NCI-H1092 treated with DMSO at 0.1 percent for 48 hours (cell line): Measurements from ENCODE around the gene PHRF1.
"Not testable (repeated sequence)": the region's sequence is repeated elsewhere in the genome, so short reads cannot be mapped to it uniquely, and the experiment has no call there.

Experiments used
- DNase-seq: peaks from one replicate; lab custom pipeline; 2025; lab: John Stamatoyannopoulos, UW

The PHRF1 gene

DNA sequence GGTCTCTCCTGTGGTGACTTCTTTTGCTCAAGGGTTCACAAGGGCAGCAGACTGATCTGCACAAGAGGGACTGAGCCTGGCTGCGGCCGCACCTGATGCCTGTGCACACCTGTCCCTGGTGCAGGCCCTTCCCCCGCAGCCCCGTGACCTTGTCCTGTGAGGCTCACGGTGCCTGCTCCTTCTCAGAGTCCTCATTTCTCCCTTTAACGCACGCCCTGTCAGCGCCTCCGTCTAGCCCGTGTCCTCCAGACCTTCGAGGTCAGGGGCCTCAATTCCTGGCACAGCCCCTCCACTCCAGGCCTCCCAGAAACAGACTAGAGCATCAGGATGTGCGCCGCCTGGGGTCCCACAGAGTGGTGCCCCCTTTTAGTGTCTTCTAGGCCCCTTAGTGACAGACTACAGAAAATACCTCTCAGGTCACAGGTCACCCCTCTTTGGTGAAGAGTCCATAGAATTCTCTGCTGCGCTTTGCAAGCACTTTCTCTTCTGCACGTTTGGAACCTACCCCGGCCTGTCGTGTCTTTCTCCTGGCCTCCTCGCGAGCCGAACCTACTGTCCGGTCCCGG is 59.8 kb downstream of the PHRF1 start:
- no peak for DNase-seq

- no peak for DNase-seq
These were observed 60.5 kb downstream of the PHRF1 start, which contains the start of gene DRD4 for GRCh38 chr11:636511-637332. Gene DRD4, plus strand, starts transcription at chr11:637269. Its CDS starts 36 bp downstream, at chr11:637305.

GRCh38 chr11:637333-637592 is 61.0 kb downstream of the PHRF1 start:
- no peak for DNase-seq

- no peak for DNase-seq
These were observed 61.6 kb downstream of the PHRF1 start for GRCh38 chr11:637593-638521.

GRCh38 chr11:638631-639331 is 62.5 kb downstream of the PHRF1 start:
- no peak for DNase-seq

DNA sequence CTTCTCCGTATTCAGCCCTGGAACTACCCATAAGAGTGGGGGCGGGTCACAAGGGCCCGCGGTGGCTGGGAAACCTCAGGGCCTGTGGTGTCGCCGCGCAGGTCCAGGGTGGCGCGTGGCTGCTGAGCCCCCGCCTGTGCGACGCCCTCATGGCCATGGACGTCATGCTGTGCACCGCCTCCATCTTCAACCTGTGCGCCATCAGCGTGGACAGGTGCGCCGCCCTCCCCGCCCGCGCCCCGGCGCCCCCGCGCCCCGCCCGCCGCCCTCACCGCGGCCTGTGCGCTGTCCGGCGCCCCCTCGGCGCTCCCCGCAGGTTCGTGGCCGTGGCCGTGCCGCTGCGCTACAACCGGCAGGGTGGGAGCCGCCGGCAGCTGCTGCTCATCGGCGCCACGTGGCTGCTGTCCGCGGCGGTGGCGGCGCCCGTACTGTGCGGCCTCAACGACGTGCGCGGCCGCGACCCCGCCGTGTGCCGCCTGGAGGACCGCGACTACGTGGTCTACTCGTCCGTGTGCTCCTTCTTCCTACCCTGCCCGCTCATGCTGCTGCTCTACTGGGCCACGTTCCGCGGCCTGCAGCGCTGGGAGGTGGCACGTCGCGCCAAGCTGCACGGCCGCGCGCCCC is 63.2 kb downstream of the PHRF1 start:
- DNase-seq: no peak

DNA sequence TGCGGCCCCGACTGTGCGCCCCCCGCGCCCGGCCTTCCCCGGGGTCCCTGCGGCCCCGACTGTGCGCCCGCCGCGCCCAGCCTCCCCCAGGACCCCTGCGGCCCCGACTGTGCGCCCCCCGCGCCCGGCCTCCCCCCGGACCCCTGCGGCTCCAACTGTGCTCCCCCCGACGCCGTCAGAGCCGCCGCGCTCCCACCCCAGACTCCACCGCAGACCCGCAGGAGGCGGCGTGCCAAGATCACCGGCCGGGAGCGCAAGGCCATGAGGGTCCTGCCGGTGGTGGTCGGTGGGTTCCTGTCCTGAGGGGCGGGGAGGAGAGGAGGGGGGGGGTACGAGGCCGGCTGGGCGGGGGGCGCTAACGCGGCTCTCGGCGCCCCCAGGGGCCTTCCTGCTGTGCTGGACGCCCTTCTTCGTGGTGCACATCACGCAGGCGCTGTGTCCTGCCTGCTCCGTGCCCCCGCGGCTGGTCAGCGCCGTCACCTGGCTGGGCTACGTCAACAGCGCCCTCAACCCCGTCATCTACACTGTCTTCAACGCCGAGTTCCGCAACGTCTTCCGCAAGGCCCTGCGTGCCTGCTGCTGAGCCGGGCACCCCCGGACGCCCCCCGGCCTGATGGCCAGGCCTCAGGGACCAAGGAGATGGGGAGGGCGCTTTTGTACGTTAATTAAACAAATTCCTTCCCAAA is 63.9 kb downstream of the PHRF1 start:
- no peak for DNase-seq

DNA sequence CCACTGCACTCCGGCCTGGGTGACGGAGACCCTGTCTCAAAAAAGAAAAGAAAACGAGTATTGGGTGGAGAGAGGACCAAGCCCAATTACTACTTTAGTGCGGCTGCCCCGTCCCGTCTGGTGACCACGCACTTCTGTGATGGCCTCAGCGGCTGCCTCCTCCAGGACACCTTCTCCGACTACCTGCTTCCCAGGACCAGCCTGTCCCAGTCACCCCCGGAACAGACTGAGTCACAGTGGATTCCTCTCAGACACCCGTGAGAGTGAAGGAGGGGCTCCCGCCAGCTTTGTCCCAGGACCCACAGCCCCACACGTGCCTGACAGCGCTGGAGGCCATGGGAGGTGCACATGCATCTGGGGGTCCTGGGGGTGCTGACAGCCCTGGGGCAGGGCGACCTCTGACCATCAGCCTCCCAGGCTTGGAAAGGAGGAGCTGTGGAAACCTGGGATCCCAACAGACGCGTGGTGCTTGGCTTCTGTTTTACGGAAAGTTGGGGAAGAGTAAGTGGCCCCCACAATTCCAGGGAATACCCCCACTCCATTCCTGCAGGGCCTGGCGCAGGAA is 65.6 kb downstream of the PHRF1 start:
- DNase-seq: no peak

DNA sequence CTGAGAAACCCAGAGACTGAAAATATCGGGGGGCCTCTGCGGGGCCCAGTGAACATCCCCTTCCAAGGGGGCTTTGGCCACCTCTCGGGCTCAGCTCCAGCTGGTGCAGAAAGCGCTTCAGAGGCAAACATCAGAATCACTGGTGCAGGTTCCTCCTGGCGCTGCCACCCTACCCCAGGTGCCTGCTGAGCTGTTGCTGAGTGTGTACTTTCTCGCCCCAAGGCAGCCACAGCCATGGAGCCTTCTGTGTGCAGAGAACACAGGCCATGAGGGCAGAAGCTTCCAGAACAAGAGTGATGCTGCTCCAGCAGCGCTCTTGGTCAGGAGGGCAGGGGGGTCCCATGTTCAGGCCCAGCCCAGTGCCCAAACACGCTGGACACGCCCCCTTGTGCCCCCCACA is 67.1 kb downstream of the PHRF1 start:
- DNase-seq: no peak

DNA sequence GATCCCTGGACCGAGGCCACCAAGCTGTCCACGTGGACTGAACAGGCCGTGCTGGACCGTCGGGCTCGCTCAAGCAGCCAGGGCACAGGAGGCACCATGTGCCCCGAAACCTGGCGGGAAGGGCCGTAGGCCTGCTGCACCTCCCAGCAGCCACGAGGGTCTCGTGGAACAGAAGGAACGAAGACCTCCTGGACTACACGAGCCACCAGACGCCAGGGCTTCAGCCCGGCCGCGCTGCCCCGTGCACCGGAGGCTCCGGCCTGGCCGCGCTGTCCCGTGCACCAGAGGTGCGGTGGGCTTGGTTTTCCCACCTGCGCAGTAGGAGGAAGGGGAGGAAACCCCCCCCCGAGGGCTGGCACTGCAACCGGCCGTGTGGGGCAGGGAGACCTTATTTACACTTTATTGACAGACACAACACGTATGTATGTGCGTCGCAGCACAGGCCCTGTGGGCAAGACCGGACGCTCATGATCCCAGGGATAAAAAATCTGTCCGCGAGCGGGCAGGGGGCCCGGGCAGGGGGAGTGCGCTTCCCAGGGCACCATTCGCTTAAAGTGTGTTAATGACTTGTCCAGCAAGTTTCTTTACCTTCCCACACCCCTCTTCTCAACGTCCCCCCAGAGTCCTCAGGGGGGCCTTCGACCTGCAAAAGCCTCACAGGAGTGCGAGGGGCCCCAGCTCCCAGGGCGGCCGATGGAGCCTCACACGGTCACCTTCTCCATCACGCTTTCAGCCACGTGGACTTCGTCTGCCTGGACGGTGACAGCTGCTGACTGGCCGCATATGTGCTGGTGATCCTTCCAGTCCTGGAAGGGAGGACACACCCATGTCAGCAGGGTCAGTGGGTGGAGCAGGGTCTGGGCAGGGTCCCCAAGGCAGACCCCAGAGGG is 67.8 kb downstream of the PHRF1 start:
- DNase-seq: no peak

- DNase-seq: no peak
These were observed 69.3 kb downstream of the PHRF1 start for GRCh38 chr11:645536-645935.

DNA sequence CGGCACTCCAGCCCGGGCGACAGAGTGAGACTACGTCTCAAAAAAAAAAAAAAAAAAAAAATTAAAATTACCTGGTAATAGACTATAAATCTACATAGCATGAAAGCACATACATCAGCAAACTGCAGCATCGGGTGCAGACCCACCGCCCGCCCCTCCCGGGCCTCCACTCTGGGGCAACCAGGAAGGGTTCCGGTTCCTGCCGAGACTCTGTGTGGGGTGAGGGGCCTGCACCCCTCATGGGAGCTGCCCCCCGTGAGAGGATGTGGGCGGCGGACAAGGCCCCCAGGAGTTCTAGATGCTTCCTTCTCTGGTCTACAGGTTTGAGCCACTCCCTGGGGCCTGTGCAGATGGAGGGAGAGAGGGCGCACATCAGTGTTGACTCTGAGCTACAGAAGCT is 69.9 kb downstream of the PHRF1 start:
- no peak for DNase-seq

DNA sequence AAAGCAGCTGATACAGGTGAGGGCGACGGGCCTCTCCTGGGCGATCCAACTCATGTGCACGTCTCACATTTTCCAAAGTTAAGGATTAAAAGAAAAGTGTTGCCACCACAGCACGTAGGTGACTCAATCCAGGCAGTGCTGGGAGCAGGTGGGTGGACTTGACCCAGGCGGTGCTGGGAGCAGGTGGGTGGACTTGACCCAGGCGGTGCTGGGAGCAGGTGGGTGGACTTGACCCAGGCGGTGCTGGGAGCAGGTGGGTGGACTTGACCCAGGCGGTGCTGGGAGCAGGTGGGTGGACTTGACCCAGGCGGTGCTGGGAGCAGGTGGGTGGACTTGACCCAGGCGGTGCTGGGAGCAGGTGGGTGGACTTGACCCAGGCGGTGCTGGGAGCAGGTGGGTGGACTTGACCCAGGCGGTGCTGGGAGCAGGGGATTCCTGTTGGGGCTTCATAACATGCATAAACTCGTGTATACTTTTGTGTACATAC is 71.4 kb downstream of the PHRF1 start:
- not testable (repeated sequence) for DNase-seq

GRCh38 chr11:650482-650881 is 74.2 kb downstream of the PHRF1 start:
- DNase-seq: no peak

DNA sequence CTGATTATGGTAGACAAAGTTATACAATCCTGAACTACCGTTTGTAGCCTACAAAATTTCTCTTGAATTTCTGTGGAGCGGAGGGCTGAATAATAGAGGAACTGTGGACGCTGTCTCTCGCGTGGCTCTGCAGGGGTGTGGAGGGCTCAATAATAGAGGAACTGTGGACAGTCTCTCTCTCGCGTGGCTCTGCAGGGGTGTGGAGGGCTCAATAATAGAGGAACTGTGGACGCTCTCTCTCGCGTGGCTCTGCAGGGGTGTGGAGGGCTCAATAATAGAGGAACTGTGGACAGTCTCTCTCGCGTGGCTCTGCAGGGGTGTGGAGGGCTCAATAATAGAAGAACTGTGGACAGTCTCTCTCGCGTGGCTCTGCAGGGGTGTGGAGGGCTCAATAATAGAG is 76.9 kb downstream of the PHRF1 start:
- not testable (repeated sequence) for DNase-seq

DNA sequence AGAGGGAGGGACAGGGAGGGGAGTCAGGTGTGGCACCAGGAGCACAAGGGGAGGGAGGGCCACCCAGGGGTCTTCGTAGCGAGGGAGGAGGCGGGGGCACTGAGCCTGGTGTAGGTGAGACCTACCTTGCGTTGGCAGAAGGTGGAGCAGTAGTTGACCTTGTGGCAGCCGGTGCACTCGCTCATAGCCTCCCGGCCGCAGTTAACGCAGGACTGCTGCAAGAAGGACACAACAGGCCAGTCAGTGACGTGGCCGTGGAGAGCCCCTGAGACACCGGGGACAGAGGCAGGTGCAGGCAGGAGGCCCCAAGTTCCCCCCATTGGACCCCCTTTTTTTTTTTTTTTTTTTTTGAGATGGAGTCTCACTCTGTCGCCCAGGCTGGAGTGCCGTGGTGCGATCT is 77.6 kb downstream of the PHRF1 start:
- DNase-seq: no peak

- DNase-seq: not testable (repeated sequence)
These were observed 78.2 kb downstream of the PHRF1 start for GRCh38 chr11:654444-654843.

- DNase-seq: no peak
These were observed 78.9 kb downstream of the PHRF1 start for GRCh38 chr11:655036-655726.

DNA sequence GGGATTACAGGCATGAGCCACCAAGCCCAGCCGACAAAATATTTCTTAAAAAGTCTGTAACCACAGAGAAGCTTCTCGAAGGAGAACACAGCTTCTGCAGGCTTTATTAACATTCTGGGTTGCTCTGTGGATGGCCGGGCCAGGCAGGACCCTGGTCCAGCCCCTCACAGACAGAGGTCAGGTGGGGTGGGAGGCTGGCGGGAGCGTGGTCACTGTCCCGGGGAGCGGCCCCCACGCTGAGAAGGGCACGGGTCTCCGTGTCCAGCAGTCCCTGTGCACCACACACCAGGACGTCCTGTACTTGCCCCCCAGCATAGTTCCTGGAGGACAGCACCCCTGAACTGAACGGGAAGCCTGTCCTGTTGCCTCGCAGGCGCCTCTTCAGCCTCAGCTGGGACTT is 80.2 kb downstream of the PHRF1 start:
- no peak for DNase-seq
